Activated T-helper 1 cell treated with anti-CD3 and anti-CD28 coated beads, Interleukin-12 subunit alpha, Interleukin-12 subunit beta, Interleukin-2, Interleukin-4 antibody, amounts not matched to agents 30 ng/mL and 10 ng/mL and 1 ng/mL, durations not matched to agents 14 hours and 24 hours and 36 hours (primary cell): ENCODE results near the gene FNTB. TPM values are rescaled to one million over a fixed set of nuclear protein-coding genes. Genes with fewer than 3 reads are reported as not detected.

Source experiments
- DNase-seq: peaks from one replicate; pipeline ENCODE4 v3.0.0; 2021; ENCODE audit warnings: low spot score
- H3K27ac Mint-ChIP-seq: one replicate; pipeline ENCODE4 v1.8.0; 2021; ENCODE audit warnings: mild to moderate bottlenecking, mixed read lengths
- H3K27me3 Mint-ChIP-seq: one replicate; pipeline ENCODE4 v1.8.0; 2022; ENCODE audit warnings: mild to moderate bottlenecking, moderate library complexity, mixed read lengths; ENCODE audit not compliant: insufficient read depth
- H3K36me3 Mint-ChIP-seq: one replicate; pipeline ENCODE4 v1.8.0; 2021; ENCODE audit warnings: low read depth, mixed read lengths
- H3K4me1 Mint-ChIP-seq: one replicate; pipeline ENCODE4 v1.8.0; 2021; ENCODE audit warnings: low read depth, mixed read lengths
- H3K4me3 Mint-ChIP-seq: one replicate; pipeline ENCODE4 v1.8.0; 2021; ENCODE audit warnings: mild to moderate bottlenecking, moderate library complexity, mixed read lengths
- H3K9me3 Mint-ChIP-seq: one replicate; pipeline ENCODE4 v1.8.0; 2021; ENCODE audit warnings: mixed read lengths
- intact Hi-C: fragments of 100-400 bp; cut with micrococcal nuclease; formaldehyde crosslinking; loops from one replicate; pipeline ENCODE4 v1.15.1; 2024
- total RNA-seq: library from RNA; stranded (reverse); gene quantifications from 2 replicates; pipeline ENCODE4 v1.2.3, GENCODE V29; 2022

Gene FNTB
- total RNA-seq, 1 donor from 2014 or later, result 17.8 TPM

DNA sequence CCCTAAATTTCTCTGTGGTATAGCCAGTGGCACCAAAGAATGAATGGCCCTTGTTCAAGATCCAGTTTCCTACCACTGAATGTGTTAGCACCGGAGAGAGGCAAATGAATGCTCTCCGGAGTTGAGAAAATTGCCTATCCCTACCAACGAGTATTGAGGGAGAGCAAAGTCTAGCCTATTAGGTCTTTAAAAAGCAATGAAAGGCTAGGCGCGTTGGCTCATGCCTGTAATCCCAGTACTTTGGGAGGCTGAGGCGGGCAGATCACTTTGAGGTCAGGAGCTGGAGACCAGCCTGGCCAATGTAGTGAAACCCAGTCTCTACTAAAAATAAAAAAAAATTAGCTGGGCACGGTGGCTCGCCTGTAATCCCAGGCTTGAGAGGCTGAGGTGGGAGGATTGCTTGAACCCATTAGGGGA, 13.7 kb upstream of the FNTB start:
- Mint-ChIP-seq H3K27ac (no peak overlapping the region), H3K27me3 (peaks cover 33% of the 10 kb centered on the region), H3K36me3 (no peaks in the 10 kb centered on the region), H3K4me3 (peak overlapping the region; percentile 84), H3K4me1 (no peaks in the 10 kb centered on the region), H3K9me3 (no peaks in the 10 kb centered on the region)
- no peak for DNase-seq
- intact Hi-C loops, result loop anchor here (5.0 kb wide), 1 partner anchor 46 kb away; no protein-coding TSS in a partner anchor

DNA sequence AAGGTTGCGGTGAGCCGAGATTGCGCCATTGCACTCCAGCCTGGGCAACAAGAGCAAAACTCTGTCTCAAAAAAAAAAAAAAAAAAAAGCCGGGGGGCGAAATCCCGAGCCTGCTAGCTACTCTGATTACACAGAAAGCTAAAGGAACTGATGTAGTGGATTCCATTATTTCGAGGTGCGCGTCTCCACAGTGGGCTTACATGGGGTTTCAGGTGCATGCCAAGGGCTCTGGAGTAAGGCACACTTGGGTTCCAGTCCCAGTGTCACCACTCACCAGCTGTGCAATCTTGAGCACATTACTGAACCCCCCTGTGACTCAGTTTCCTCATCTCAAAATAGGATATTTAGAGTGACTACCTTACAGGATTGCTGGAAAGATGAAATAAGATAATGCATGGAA, 12.9 kb upstream of the FNTB start:
- peaks cover 37% of the 10 kb centered on the region for H3K27me3 Mint-ChIP-seq
- no peak for DNase-seq
- intact Hi-C loops, result loop anchor here (5.0 kb wide), 1 partner anchor 47 kb away; no protein-coding TSS in a partner anchor
- H3K27ac Mint-ChIP-seq, result no peak overlapping the region
- H3K4me3 Mint-ChIP-seq, result no peak overlapping the region
- no peaks in the 10 kb centered on the region for H3K9me3 Mint-ChIP-seq
- no peaks in the 10 kb centered on the region for H3K36me3 Mint-ChIP-seq
- H3K4me1 Mint-ChIP-seq, result no peaks in the 10 kb centered on the region

DNA sequence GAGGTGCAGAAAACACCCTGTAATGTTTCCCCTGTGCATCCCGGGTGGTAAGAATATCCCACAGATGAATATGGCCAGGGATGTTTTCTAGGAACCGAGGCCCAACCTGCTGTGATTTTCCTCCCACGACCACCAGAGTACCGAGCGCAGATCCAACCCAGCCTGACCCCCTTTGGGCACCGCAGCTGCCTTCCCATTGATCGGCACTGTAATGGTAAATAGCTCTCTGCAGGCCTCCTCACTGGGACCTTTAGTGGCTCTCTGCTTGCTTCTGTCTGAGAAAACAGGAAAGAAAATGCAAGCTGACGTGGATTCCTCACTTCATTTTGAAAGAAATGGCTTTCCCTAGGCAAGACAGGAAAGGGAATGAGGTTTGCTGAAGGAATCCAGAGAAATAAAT, 12.1 kb upstream of the FNTB start:
- peaks cover 40% of the 10 kb centered on the region for H3K27me3 Mint-ChIP-seq
- H3K4me3 Mint-ChIP-seq, result peak overlapping the region; percentile 39
- intact Hi-C loops, result loop anchor here (5.0 kb wide), 1 partner anchor 47 kb away; no protein-coding TSS in a partner anchor
- H3K4me1 Mint-ChIP-seq, result no peaks in the 10 kb centered on the region
- DNase-seq, result no peak
- H3K36me3 Mint-ChIP-seq, result no peaks in the 10 kb centered on the region
- H3K27ac Mint-ChIP-seq, result no peak overlapping the region
- no peaks in the 10 kb centered on the region for H3K9me3 Mint-ChIP-seq

DNA sequence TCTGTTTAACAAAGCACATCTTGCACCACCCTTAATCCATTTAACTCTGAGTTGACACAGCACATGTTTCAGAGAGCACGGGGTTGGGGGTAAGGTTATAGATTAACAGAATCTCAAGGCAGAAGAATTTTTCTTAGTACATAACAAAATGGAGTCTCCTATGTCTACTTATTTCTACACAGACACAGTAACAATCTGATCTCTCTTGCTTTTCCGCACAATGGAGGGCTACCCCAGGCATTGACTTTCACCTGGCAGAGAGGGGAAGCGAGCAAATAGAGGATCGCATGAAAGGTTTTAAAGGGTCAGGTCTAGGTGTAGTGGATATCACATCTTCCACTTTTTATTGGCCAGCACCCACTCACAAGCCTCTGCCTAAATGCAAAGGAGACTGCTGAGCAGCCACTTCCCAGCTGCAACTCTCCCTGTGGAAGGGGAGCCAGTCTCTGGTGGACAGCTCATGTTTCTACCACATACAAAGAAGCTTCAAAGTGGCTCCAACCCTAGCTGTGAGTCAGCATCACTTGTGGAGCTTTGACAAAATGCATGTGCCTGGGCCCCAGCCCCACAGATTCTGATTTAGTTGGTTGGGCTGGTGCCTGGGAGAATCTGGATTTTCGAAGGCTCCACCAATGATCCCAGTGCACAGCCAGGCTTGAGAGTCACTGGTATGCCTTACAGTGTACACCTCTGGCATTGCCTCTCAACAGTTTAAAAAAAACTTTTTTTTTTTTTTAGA, 7.2 kb upstream of the FNTB start:
- intact Hi-C loops, result no loop called here
- peaks cover 7% of the 10 kb centered on the region for H3K4me1 Mint-ChIP-seq
- DNase-seq, result no peak
- H3K9me3 Mint-ChIP-seq, result no peaks in the 10 kb centered on the region
- H3K4me3 Mint-ChIP-seq, result no peak overlapping the region
- peaks cover 36% of the 10 kb centered on the region for H3K27me3 Mint-ChIP-seq
- no peak overlapping the region for H3K27ac Mint-ChIP-seq
- H3K36me3 Mint-ChIP-seq, result no peaks in the 10 kb centered on the region

DNA sequence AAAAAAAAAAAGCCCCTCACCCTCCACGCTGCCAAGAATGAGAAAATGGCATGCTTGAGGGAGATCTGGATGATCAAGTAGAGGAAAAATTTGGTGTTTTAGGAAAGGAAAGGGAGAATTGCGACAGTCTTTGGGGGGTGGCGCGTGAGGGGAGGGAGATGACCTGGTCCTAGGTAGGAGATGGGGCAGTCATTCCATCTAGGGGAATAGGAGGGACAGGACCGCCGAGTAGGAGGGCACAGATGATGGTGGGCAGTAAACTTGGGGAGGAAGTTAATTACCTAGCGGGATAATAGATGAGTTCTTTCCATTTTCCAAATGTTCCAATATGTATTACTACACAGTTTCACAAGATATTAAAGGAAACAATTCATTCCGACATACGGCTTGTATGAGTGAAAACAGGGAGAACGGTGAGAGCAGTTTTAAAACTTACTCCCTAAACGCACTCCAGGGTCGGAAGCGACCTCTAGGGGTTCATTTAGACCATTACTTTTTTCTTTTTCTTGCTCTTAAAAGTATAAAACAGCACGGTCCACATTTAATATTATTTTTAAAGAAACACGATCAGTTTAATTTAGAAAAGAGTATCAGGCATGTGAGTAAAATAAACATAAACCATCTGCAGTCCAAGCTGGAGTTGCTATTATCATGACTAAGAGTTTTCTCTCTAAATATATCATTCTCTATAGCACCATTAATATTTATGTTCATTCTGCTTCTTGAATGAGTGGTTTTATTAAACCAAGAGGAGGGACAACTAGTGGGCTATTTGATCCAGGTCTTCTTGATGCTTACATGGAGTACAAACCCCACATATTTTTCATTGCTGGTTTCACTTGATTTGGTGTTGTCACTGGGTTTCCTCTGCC, 3.0 kb upstream of the FNTB start:
- no peak for DNase-seq
- peaks cover 26% of the 10 kb centered on the region for H3K4me1 Mint-ChIP-seq
- H3K27me3 Mint-ChIP-seq, result peaks cover 29% of the 10 kb centered on the region
- H3K27ac Mint-ChIP-seq, result no peak overlapping the region
- H3K4me3 Mint-ChIP-seq, result peak overlapping the region; percentile 41
- peaks cover under 1% of the 10 kb centered on the region for H3K36me3 Mint-ChIP-seq
- intact Hi-C loops, result loop anchor here (1.0 kb wide), 1 partner anchor 160 kb away; no protein-coding TSS in a partner anchor
- H3K9me3 Mint-ChIP-seq, result no peaks in the 10 kb centered on the region

DNA sequence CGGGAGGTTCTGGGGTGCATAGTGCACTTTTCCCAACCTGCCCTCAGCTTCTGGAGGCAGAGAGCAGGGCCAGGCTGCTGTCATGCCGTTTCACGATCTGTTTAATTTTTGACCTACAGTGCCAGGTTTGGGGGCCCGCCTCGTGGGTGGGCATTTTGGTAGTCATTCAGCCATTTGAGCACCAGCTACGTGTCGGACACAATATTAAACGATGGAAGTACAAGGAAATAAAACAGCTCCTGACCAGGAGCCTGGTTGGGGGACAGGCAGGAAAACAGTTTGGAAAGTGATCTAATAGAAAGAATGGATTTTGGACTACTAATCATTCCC, 708 bp downstream of the FNTB start:
- Mint-ChIP-seq H3K27me3 (peaks cover 19% of the 10 kb centered on the region), H3K27ac (peak overlapping the region; percentile 99), H3K4me1 (peaks cover 51% of the 10 kb centered on the region), H3K36me3 (peaks cover 16% of the 10 kb centered on the region), H3K4me3 (peak overlapping the region; percentile 98), H3K9me3 (no peaks in the 10 kb centered on the region)
- no peak for DNase-seq
- intact Hi-C loops, result loop anchor here (1.0 to 5.0 kb wide), 12 partner anchors 11 to 600 kb away; partner anchors contain the start of genes CHURC1, FUT8, MAX and MTHFD1

DNA sequence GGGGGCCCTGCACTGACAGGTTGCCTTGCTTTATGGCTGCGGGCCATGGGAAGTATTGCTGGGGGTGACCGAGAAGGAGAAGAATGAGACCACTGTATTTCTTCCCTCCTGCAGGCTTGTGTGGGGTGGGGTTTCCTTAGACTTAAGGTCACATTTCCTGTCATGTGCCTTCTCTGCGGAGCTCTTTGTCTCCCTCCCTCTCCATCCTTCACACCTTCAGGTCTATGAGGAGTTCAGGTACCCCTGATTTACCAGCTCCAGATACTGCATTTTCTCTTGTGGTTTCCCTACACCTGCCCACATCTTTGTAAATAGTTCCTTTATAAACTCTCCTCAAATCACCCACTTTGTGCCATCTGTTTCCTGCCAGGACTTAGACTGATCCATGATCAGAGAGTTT, 3.6 kb downstream of the FNTB start:
- H3K27me3 Mint-ChIP-seq, result peaks cover 1% of the 10 kb centered on the region
- H3K36me3 Mint-ChIP-seq, result peaks cover 16% of the 10 kb centered on the region
- no peak for DNase-seq
- H3K4me3 Mint-ChIP-seq, result peak overlapping the region; percentile 59
- intact Hi-C loops, result no loop called here
- H3K4me1 Mint-ChIP-seq, result peaks cover 50% of the 10 kb centered on the region
- H3K9me3 Mint-ChIP-seq, result no peaks in the 10 kb centered on the region
- H3K27ac Mint-ChIP-seq, result peak overlapping the region; percentile 15

DNA sequence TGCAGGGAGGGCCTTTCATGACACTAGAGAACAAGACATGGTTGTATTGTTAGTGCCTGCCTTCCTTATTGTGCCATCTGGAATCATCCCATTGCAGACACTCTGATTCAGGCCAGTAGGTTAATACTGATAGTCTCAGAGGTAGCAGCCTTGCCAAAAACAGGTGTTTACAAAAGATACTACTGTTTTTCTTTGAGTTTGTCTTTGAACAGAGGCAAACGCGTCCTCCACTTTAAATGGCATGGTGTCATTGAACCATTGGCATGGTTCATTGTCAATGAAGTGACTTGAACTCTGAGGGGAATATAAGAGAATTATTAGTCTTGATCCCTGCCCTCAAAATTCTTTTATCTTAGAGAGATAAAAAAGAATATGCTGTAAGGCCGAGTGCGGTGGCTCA, 4.2 kb downstream of the FNTB start:
- DNase-seq, result no peak
- H3K9me3 Mint-ChIP-seq, result no peaks in the 10 kb centered on the region
- intact Hi-C loops, result no loop called here
- H3K27me3 Mint-ChIP-seq, result no peaks in the 10 kb centered on the region
- H3K4me1 Mint-ChIP-seq, result peaks cover 49% of the 10 kb centered on the region
- H3K4me3 Mint-ChIP-seq, result no peak overlapping the region
- H3K27ac Mint-ChIP-seq, result no peak overlapping the region
- H3K36me3 Mint-ChIP-seq, result peaks cover 16% of the 10 kb centered on the region

DNA sequence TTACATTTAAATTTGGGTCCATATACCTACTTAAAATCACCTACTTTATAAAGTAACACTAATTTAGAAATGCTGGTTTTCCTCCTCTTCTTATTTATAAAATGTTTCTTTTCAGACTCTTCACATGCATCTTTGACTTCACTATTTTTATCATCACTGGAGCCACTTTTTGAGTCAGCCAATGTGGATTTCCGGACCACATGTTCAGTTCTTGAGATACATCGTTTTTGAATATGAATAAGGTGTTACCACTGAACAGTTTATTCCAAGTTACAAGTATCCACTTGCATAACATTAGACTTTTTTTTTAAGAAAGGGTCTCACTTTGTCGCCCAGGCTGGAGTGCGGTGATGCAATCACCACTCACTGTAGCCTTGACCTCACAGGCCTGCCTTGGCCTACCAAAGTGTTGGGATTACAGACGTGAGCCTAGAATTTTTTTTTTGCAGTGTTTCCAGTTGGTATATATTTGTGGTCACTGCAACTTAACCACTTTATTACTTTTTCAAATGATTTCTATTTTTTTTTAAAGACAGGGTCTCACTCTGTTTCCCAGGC, 5.7 kb downstream of the FNTB start:
- peaks cover 16% of the 10 kb centered on the region for H3K36me3 Mint-ChIP-seq
- H3K27ac Mint-ChIP-seq, result no peak overlapping the region
- peaks cover 43% of the 10 kb centered on the region for H3K4me1 Mint-ChIP-seq
- no peak overlapping the region for H3K4me3 Mint-ChIP-seq
- no peaks in the 10 kb centered on the region for H3K27me3 Mint-ChIP-seq
- no peak for DNase-seq
- no peaks in the 10 kb centered on the region for H3K9me3 Mint-ChIP-seq
- intact Hi-C loops, result no loop called here

DNA sequence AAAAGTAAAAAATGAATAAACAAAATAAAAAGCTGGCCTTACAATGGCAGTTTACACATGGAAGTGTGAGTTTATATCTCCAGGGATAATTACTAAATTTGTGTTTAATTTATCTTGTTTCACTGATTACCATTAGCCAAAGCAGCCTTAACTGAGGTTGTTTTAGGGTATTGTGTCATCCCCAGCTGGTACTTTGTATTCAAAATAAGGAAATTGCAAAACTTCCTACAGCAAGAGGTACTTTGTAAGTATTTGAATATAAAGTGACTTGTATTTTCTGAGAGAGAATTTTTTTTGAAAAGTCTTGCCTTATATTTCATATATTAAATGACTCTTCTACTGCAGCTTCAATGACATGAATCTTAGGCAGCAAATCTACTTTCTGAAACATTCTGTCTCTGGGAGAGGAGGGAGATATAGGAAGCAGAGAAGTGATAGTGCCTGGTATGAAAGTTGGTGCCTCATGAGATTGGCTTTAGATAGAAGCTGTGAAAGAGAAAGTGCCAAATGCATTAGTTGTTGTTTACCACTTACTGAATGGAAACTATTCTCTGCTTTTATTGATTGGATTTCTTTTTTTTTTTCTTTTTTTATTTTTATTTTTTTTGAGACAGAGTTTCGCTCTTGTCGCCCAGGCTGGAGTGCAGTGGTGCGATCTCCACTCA, 6.7 kb downstream of the FNTB start:
- Mint-ChIP-seq H3K4me1 (peaks cover 46% of the 10 kb centered on the region), H3K36me3 (peaks cover 16% of the 10 kb centered on the region), H3K9me3 (no peaks in the 10 kb centered on the region), H3K27ac (no peak overlapping the region), H3K27me3 (no peaks in the 10 kb centered on the region), H3K4me3 (no peak overlapping the region)
- no peak for DNase-seq
- intact Hi-C loops, result no loop called here

DNA sequence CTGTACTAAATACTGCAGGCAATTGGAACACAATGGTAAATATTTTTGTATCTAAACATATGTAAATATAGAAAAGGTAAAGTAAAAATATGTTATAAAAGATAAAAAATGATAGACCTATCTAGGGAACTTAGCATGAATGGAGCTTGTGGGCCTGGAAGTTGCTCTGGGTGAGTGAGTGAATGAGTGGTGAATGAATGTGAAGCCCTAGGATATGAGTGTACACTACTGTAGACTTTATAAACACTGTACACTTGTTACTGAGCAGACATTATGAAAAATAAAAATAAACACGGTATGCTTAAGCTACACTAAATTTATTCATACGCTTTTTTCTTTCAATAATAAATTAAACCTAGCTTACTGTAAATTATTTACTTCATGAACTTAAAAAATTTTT, 7.8 kb downstream of the FNTB start:
- Mint-ChIP-seq H3K36me3 (peaks cover 12% of the 10 kb centered on the region), H3K27me3 (no peaks in the 10 kb centered on the region), H3K4me1 (peaks cover 45% of the 10 kb centered on the region), H3K9me3 (no peaks in the 10 kb centered on the region), H3K27ac (no peak overlapping the region), H3K4me3 (no peak overlapping the region)
- DNase-seq, result no peak
- intact Hi-C loops, result no loop called here

DNA sequence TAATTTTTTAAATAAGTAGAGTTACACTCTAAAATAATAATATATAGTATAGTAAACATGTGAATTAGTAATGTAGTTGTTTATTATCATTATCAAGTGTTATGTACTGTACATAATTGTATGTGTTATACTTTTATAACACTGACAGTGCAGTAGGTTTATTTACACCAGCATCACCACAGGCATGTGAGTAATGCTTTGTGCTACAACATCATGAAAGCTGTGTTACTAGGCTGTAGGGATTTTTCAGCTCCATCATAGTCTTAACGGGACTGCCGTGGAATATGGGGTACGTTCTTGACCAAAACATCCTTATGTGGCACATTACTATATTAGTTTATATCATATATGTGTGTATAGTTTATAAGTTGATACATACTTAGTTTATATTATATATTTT, 8.6 kb downstream of the FNTB start:
- peaks cover 37% of the 10 kb centered on the region for H3K4me1 Mint-ChIP-seq
- no peak for DNase-seq
- no peak overlapping the region for H3K4me3 Mint-ChIP-seq
- intact Hi-C loops, result no loop called here
- no peak overlapping the region for H3K27ac Mint-ChIP-seq
- no peaks in the 10 kb centered on the region for H3K9me3 Mint-ChIP-seq
- H3K27me3 Mint-ChIP-seq, result no peaks in the 10 kb centered on the region
- peaks cover 6% of the 10 kb centered on the region for H3K36me3 Mint-ChIP-seq
